NCI-H345 treated with DMSO at 0.1 percent for 48 hours (cell line): ENCODE measurements around the gene GTF3C4.

Source experiments
- DNase-seq: peaks from one replicate; lab custom pipeline; 2025; ENCODE audit not compliant: unreplicated experiment; lab: John Stamatoyannopoulos, UW

Gene GTF3C4, protein sequence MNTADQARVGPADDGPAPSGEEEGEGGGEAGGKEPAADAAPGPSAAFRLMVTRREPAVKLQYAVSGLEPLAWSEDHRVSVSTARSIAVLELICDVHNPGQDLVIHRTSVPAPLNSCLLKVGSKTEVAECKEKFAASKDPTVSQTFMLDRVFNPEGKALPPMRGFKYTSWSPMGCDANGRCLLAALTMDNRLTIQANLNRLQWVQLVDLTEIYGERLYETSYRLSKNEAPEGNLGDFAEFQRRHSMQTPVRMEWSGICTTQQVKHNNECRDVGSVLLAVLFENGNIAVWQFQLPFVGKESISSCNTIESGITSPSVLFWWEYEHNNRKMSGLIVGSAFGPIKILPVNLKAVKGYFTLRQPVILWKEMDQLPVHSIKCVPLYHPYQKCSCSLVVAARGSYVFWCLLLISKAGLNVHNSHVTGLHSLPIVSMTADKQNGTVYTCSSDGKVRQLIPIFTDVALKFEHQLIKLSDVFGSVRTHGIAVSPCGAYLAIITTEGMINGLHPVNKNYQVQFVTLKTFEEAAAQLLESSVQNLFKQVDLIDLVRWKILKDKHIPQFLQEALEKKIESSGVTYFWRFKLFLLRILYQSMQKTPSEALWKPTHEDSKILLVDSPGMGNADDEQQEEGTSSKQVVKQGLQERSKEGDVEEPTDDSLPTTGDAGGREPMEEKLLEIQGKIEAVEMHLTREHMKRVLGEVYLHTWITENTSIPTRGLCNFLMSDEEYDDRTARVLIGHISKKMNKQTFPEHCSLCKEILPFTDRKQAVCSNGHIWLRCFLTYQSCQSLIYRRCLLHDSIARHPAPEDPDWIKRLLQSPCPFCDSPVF

DNA sequence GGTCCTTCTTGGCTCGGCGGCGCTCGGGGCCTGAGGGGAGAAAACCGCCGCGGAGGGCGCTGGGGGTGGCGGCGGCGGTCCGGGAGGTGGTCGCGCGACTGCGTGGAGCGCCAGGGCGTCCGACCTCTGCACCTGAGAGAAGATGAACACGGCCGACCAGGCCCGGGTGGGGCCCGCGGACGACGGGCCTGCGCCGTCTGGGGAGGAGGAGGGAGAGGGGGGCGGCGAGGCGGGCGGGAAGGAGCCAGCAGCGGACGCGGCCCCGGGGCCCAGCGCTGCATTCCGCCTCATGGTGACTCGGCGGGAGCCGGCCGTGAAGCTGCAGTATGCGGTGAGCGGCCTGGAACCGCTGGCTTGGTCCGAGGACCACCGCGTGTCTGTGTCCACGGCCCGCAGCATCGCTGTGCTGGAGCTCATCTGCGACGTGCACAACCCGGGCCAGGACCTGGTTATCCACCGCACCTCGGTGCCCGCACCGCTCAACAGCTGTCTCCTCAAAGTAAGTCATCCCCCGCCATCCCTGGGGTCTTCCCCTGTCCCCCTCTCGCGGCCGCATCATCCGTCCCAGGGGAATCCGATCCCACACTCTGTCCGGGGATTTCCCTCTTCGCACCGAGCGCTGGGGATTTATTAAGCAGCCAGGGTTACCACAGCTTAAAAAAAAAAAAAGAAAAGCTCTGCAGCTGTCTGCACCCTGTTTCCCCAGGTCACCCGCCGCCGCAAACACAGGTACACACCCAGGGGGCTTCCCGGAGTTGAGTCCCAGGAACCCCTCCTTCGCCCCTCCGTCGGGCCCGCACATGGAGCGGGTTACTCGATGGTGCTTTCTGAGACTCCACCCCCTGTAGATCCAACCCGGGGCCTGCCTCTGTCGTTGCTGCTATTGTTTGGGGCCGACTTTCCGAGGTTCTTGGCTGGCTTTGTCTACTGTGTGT lies at the start of gene GTF3C4:
TSS of gene GTF3C4 (plus strand) at position 8 of the 935 bp plus-strand sequence. CDS start at position 143, 135 bp downstream.
- DNase-seq: no peak

DNA sequence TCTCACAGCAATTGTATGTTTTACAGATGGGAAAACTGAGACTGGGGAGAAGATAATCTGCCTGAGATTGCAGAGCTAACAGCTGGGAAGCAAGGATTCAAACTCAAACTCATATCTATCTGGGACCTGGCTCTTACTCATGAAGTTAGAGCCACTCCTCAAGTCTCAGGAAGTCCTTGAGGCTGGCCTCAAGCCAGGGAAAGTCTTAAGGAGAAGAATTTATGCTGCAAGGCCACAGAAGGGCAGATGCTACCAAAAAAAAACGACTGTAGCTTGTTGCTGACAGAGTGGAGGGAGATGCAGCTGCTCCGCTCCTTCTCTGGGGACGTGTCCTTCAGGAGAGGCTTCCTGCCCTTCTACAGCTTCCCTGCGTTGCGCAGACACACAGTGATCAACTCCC lies 48.1 kb upstream of the GTF3C4 start:
- peak; percentile 69 for DNase-seq

DNA sequence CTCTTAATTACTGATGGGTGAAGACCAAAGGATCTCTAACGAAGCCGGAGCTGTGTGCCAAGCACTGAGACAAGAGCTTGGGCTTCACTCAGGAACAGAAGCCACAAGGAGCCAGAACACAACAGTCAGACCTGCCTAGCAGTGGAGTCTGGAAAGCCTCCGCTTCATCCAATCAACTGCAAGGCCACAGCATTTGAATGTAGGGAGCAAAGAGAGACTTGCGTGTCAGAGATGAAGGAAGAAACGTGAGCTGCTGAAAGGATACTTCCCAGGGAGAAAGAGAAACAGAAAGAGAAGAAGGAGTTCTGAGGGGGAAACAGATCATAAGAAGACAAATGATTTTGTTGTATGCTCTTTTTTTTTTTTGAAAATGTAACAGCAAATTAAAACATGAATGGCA lies 44.0 kb upstream of the GTF3C4 start:
- no peak for DNase-seq

DNA sequence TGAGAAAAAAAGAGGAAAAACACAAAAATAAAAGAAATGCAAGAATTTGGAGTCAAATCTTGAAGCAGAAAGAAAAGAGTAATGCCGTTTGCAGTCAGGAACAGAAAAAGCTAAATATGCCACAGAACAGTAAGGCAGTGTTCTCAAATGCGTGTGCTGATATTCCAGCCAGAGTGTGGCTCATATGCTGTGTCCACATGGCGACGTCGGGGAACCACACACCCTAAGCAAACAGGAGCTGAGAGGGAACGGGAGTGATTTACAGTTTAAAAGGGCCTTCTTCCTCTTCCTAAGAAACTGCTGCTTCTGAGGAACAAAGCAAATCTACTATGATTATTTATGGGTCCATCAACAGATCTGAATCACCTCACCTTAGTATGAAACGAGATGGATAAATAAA lies 43.2 kb upstream of the GTF3C4 start:
- no peak for DNase-seq

DNA sequence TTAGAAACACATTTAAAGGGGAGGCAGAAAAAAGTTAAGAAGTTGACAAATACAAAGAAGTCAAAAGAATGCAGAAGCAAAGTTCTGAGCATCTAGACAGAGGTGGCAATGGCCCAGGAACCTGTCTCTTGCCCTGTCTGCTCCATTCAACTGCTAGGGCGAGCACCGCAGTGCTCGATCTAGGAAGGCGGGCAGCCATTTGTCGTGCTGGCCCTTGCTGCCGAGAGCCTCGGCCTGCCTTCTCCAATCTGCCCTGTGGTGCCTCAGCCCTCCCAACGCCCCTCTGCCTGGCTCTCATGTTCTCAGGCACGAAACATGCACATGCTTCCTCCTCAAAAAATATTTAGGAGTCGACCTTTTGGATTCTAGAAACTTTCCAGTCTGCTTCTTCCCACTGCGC lies 42.7 kb upstream of the GTF3C4 start:
- DNase-seq: no peak

DNA sequence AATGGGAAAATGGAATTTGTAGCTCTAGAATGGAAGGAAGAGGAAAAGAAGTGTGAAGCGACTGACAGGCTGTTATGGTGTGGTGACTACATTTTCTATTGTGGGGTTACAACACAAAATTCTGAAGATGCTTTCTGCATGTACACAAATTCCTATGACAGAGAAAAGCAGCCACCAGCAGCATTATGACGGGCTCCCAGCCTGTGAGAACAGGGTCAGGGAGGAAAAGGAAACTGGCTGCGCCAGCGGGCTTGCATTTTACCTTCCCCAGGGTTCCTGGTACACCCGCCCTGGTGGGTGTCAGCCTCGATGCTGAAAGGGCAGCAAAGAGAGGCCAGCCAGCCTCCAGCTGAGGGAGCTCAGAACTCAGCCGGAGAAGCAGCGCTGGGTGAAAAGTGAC lies 41.5 kb upstream of the GTF3C4 start:
- no peak for DNase-seq

DNA sequence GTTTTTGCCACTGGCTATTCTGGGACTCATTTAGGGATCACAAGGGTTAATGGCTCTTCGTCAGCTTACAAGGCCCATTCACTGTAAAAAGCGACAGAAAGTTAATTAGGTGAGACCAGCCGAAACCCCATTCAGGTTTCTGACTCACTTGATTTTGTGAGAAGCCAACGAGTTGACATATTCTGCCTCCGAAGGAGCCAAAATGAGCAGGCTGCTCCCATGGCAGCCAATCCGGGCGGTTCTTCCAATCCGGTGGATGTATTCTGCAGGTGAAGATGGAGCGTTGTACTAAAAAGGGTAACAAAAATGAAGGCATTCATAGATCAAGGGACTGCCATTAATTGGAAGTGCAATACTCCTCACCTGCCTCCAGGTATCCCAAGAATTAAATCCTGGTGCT lies 40.1 kb upstream of the GTF3C4 start:
- peak; percentile 54 for DNase-seq

DNA sequence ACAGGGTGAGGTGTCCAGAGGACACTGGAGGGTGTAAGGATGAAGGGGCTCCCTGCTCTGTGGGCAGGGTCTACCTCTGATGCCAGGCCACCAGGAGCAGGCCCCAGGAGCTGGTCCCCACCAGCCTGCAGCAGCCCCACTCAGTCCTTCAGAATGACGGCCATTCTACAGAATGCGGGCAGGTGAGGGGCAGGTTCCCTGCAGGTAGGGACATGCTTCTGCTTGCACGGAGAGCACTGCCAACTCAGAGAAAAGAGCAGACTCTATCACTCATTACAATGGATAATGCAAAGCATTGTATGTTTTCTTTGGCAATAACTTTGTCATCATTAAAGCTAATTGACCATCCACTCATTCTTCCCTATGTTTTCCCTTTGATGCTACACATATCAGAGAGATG lies 39.5 kb upstream of the GTF3C4 start:
- peak; percentile 63 for DNase-seq

DNA sequence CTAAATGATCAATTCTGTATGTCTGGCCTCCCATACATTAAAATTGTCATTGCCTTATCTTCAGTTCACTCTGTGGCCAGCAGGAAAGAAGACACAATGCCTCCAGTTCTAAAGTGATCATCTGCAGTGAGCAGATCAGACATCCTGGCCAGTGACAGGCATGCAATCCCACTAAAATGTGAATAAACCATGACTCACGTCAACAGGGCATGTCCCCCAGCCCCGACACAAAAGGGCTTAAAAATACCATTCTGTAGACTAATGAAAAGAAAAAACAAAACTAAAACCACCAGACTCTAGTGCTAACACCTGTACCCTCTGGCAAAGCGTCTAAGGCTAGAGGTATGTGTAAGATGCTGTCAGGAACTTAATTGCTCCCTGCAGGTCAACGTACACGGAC lies 39.0 kb upstream of the GTF3C4 start:
- peak; percentile 59 for DNase-seq

DNA sequence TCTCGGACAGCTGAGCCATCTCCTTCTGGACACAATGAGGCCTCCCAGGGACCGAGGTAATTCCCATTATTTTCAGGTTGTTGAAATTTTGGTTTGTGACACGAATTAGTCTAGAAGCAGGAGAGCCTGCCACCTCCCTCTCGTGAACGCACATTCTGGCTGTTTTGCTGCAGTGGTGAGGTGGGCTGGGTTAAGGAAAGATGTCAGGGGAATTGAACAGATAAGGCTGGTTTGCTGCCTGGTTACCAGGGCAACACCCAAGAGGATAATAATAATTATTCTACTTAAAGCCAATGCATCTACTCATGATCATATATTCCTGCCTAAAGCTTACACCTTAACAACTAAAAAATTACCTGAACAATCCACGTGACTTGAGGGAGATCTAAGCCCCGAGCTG lies 38.6 kb upstream of the GTF3C4 start:
- no peak for DNase-seq

DNA sequence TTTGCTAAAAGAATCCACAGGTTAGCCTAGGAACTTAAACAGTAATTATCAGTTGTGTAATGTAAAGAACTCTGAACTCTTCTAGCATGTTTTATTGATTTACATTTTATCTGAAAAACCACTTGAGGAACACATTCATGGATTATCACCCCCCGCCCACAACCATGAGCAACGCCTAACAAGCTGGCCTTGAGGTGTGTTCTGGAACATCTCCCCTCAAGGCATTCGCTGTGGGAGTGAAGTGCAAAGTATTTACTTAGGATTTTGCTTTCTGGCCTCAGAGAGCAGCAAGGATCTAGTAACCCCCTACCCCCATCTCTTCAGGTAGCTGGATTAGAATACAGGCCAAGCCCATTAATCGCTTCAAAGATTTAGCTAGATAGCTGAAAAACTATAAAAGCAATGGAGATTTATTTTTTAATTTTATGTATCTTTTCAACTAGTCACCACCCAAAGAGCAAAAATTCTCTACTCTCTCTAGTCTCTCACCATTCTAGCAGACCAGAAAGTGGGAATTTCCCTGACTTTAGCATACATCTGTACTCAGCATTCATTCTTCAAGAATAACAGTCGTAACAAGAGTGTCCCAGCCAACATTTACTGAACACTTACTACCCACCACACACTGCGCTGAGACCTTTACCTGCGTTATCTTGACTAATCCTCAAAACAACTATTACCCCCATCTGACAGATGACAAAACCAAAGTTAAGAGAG lies 37.7 kb upstream of the GTF3C4 start:
- peak; percentile 10 for DNase-seq

DNA sequence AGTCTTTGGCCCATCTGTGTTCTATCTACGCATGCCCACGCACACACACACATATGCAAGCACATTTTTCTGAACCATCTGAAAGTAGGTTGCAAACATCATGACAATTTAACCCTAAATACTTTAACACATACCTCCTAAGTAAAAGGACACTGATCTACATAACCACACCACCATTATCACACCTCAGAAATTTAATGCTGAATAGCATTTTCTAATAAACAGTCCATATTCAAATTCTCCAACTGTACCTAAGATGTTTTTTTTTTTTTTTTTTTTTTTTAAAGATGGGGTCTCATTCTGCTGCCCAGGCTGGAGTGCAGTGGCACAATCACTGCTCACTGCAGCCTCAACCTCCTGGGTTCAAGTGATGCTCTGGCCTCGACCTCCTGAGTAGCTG lies 35.9 kb upstream of the GTF3C4 start:
- DNase-seq: no peak

DNA sequence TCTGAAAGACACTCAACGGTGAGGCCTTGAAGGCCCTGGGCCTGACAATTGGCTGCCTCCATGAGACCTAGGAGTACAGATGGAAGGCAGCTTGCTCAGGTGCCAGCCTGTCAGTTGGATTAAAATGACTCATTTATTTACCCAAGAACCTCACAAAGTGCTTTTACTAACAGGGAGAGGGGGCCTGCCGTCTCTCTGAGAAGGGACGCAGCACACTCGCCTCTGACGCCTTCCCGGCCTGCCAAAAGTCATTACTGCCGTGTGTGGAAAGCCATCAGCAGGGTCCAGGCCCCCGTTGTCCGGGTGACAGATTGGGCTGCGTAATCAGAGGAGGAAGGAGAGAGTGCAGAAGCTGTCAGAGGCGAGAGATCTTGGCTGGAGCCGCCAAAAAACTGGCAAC lies 32.9 kb upstream of the GTF3C4 start:
- peak; percentile 82 for DNase-seq

DNA sequence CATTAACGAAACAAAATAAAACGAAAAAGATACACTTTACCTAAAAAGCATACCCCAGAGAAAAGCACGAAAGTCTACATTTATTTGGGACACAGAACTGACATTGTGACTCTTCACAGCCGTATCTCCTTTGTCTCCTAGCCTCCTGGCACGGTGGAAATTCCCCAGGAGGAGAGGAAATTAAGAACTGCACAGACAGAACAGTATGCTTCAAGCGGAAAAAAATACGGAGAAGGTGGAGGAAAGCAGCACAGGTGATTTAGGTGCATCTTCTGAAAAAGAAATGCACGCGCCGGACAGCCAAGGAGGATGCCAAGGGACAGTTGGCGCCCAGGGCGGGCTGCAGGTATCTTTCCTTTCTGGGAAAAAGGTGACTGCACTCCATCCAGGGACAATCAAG lies 32.5 kb upstream of the GTF3C4 start:
- DNase-seq: no peak

DNA sequence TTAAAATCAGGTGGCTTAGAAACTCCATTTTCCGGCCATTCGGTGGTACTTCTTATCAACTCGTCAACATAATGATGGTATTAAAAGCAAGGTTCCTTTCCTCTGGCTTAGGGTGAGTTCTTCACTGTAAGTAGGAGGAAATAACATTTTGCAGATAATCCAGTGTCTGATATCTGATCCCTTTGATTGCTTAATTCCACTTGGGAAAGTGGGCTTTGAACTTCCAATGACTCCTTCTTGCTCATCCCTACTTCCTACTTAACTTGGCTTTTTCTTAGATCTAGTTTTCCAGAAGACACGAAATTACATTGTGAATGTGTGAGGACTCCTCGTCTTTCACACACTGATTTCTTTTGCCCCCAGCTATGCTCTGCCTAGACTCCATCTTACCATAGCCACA lies 32.0 kb upstream of the GTF3C4 start:
- no peak for DNase-seq

DNA sequence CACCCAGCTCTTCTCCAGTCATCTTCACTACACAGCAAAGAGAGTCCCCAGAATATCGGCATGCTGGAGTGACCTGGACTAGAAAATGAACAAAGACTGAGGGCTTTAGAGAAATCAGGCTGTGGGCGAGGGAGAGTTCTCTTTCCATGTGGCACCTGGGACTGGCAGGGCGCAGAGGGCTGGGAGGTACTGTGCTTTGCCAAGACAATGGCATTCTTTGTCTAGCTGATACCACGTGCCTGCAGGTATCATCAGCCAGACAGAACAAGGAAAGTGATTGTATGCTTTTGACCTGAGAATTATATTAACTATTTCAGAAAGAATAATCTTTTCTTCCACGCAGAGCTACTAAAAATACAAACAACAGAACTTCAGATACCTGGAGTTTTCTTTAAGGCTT lies 30.9 kb upstream of the GTF3C4 start:
- no peak for DNase-seq

DNA sequence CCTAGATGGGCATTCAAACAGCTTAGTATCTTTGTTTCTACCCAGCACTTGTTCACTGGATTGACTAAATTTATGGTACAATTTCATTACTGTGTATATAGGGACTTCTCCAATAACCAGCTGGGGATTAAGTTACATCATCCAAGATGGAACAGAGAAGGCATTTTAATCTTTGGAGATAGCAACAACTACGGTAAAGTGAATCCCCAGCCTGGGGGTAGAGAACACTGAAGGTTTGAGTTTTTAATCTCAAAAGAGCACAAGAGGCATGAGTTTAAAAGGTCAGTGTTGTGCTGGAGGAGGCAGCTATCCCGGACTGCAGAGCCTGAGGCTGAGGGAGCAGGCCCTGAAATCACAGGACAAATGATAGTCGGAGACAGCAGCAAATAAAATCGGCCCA lies 29.0 kb upstream of the GTF3C4 start:
- no peak for DNase-seq

DNA sequence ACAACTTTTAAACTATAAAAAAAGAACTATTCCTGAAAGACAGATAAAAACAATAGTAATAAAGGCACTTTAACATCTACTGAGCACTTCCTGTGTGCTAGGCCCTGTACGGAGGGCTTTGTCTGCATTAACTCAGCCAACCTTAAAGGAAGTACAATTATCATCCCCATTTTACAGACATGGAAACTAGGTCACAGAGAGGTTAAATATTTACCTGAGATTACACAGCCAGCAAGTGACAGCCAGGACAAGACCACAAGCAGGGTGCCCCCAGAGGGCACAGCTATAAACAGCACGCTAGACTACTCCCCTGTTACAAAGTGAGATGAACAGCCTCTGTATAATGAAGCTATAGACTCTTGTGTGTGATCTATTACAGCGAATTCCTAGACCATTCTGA lies 26.0 kb upstream of the GTF3C4 start:
- no peak for DNase-seq

DNA sequence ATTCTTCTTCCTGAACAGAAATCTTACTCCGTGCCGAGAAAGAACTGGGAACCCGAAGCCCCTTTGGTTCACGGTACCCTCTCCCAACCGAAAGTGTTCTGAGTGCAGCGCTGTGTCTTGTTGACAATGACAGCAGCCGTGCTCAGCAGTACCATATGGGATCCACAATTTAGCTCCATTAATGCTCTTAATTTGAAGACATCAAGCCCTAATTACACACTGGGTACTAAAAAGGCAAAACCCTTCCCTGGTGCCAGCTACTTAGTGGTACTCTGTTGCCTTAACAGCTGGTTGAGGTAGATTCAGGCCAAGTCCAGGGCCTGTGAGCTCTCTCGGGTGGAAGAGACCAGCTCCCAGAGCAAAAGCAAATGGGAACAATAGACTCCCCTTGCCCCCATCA lies 25.0 kb upstream of the GTF3C4 start:
- no peak for DNase-seq

DNA sequence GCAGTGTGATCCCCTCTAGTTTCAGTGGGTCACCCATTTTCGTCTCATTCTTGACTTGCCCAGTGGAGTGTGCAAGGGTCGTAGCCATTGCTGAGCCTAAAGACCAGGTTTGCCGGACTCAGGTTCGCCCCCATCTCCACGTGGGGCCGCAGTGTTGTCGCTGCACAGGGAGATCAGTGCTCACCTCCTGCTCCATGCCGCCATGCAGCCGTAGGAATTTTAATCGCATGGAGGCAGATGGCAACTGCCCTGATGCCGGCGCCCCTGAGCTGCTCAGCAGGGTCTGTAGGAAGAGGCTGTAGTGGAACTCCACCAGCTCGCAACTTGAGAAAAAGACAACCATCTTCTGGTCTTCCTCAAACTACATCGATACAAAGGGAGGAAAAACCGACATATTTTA lies 24.6 kb upstream of the GTF3C4 start:
- DNase-seq: no peak

DNA sequence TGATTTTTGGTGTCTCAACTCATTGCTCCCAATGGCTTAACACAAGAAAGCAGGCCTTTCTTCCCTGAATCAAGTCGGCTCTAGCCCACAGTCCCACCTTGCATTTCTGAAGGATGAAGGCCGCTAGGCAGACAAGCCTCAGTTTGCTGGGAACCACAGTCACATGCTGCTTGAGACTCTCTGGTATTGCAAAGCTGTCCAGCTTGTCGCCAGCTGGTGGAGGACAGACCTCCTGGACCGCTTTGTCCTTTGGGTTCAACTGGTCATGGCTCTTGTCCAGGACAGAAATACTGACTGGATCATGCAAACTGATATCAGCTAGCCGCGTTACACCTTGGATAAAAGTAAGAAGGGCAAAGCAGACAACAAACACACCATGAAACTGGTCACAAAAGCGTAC lies 23.5 kb upstream of the GTF3C4 start:
- DNase-seq: no peak
